ENCODE results near the gene COL4A4.

COL4A4 gene

GRCh38 chr2:227148106-227148505 is 15.9 kb downstream of the COL4A4 start:
- Histone ChIP-seq H2AFZ (ENCODE audit: low read depth) (no peak overlapping the region), H3K9ac (no peak overlapping the region), H3K27me3 (ENCODE audit: insufficient read depth, low read depth) (no peaks in the 10 kb centered on the region), H3K4me3 (IDR thresholded peaks at IDR 0.05; ENCODE audit: insufficient read depth, low read depth, low read length) (no peak overlapping the region), H3K79me2 (ENCODE audit: insufficient read depth, low read depth) (no peaks in the 10 kb centered on the region), H3K4me2 (no peak overlapping the region), H3K27ac (no peak overlapping the region), H3K36me3 (ENCODE audit: insufficient read depth) (no peaks in the 10 kb centered on the region), H3K4me1 (ENCODE audit: low read depth, poor library complexity, severe bottlenecking) (no peaks in the 10 kb centered on the region), H4K20me1 (ENCODE audit: insufficient read depth) (no peaks in the 10 kb centered on the region)
- TF ChIP-seq CTCF (conservative IDR thresholded peaks at IDR 0.05; ENCODE audit: low read depth, low read length), result no peak

GRCh38 chr2:227147023-227147422 is 17.0 kb downstream of the COL4A4 start:
- Histone ChIP-seq H3K79me2 (ENCODE audit: insufficient read depth, low read depth) (no peaks in the 10 kb centered on the region), H3K4me3 (IDR thresholded peaks at IDR 0.05; ENCODE audit: insufficient read depth, low read depth, low read length) (no peak overlapping the region), H3K4me1 (ENCODE audit: low read depth, poor library complexity, severe bottlenecking) (no peaks in the 10 kb centered on the region), H4K20me1 (ENCODE audit: insufficient read depth) (no peaks in the 10 kb centered on the region), H2AFZ (ENCODE audit: low read depth) (no peak overlapping the region), H3K4me2 (no peak overlapping the region), H3K27ac (no peak overlapping the region), H3K9ac (no peak overlapping the region), H3K36me3 (ENCODE audit: insufficient read depth) (no peaks in the 10 kb centered on the region), H3K27me3 (ENCODE audit: insufficient read depth, low read depth) (no peaks in the 10 kb centered on the region)
- no peak for TF ChIP-seq CTCF (conservative IDR thresholded peaks at IDR 0.05; ENCODE audit: low read depth, low read length)

GRCh38 chr2:227146456-227146855 is 17.5 kb downstream of the COL4A4 start:
- H3K36me3 ChIP-seq (ENCODE audit: insufficient read depth), result no peaks in the 10 kb centered on the region
- H3K4me3 ChIP-seq (IDR thresholded peaks at IDR 0.05; ENCODE audit: insufficient read depth, low read depth, low read length), result no peak overlapping the region
- no peak overlapping the region for H3K9ac ChIP-seq
- H3K27ac ChIP-seq, result no peak overlapping the region
- no peak overlapping the region for H2AFZ ChIP-seq (ENCODE audit: low read depth)
- no peaks in the 10 kb centered on the region for H3K79me2 ChIP-seq (ENCODE audit: insufficient read depth, low read depth)
- TF ChIP-seq CTCF (conservative IDR thresholded peaks at IDR 0.05; ENCODE audit: low read depth, low read length), result no peak
- no peak overlapping the region for H3K4me2 ChIP-seq
- no peaks in the 10 kb centered on the region for H3K4me1 ChIP-seq (ENCODE audit: low read depth, poor library complexity, severe bottlenecking)
- no peaks in the 10 kb centered on the region for H4K20me1 ChIP-seq (ENCODE audit: insufficient read depth)
- H3K27me3 ChIP-seq (ENCODE audit: insufficient read depth, low read depth), result no peaks in the 10 kb centered on the region

- Histone ChIP-seq H3K27ac (no peak overlapping the region), H4K20me1 (ENCODE audit: insufficient read depth) (no peaks in the 10 kb centered on the region), H3K4me3 (IDR thresholded peaks at IDR 0.05; ENCODE audit: insufficient read depth, low read depth, low read length) (no peak overlapping the region), H3K4me1 (ENCODE audit: low read depth, poor library complexity, severe bottlenecking) (no peaks in the 10 kb centered on the region), H2AFZ (ENCODE audit: low read depth) (no peak overlapping the region), H3K9ac (no peak overlapping the region), H3K79me2 (ENCODE audit: insufficient read depth, low read depth) (no peaks in the 10 kb centered on the region), H3K4me2 (no peak overlapping the region), H3K36me3 (ENCODE audit: insufficient read depth) (no peaks in the 10 kb centered on the region), H3K27me3 (ENCODE audit: insufficient read depth, low read depth) (no peaks in the 10 kb centered on the region)
- no peak for TF ChIP-seq CTCF (conservative IDR thresholded peaks at IDR 0.05; ENCODE audit: low read depth, low read length)
Observed at GRCh38 chr2:227143895-227144294, 20.1 kb downstream of the COL4A4 start.

- Histone ChIP-seq H3K79me2 (ENCODE audit: insufficient read depth, low read depth) (no peaks in the 10 kb centered on the region), H3K4me2 (no peak overlapping the region), H3K27ac (no peak overlapping the region), H3K4me3 (IDR thresholded peaks at IDR 0.05; ENCODE audit: insufficient read depth, low read depth, low read length) (no peak overlapping the region), H3K27me3 (ENCODE audit: insufficient read depth, low read depth) (no peaks in the 10 kb centered on the region), H3K4me1 (ENCODE audit: low read depth, poor library complexity, severe bottlenecking) (no peaks in the 10 kb centered on the region), H3K9ac (no peak overlapping the region), H4K20me1 (ENCODE audit: insufficient read depth) (no peaks in the 10 kb centered on the region), H2AFZ (ENCODE audit: low read depth) (no peak overlapping the region), H3K36me3 (ENCODE audit: insufficient read depth) (no peaks in the 10 kb centered on the region)
- TF ChIP-seq CTCF (conservative IDR thresholded peaks at IDR 0.05; ENCODE audit: low read depth, low read length), result no peak
Observed at GRCh38 chr2:227141301-227141700, 22.7 kb downstream of the COL4A4 start.
